Trophoblast cell (in vitro differentiated cells and primary cell): ENCODE data around the gene GMCL1.

Experiments
- DNase-seq, 2 donors: peaks; one replicate each; pipeline ENCODE4 v3.0.0-alpha.2; 2016
- H2AFZ ChIP-seq: 2 replicates; pipeline ENCODE4 v1.6.1; 2013; ENCODE audit warnings: low read length, moderate library complexity, mild to moderate bottlenecking; ENCODE audit not compliant: insufficient read depth, poor library complexity
- H2AK5ac ChIP-seq: 2 replicates; pipeline ENCODE4 v1.6.1; 2013; ENCODE audit warnings: mild to moderate bottlenecking, low read length
- H2BK120ac ChIP-seq: 2 replicates; pipeline ENCODE4 v1.6.1; 2013; ENCODE audit warnings: low read length, mild to moderate bottlenecking, moderate library complexity; ENCODE audit not compliant: insufficient read depth, poor library complexity
- H2BK12ac ChIP-seq: 2 replicates; pipeline ENCODE4 v1.6.1; 2013; ENCODE audit warnings: mild to moderate bottlenecking, low read length, moderate library complexity
- H2BK5ac ChIP-seq: 2 replicates; pipeline ENCODE4 v1.6.1; 2013; ENCODE audit warnings: low read length, low read depth, moderate library complexity, mild to moderate bottlenecking; ENCODE audit not compliant: poor library complexity
- H3K14ac ChIP-seq: 2 replicates; pipeline ENCODE4 v1.6.1; 2013; ENCODE audit warnings: mild to moderate bottlenecking, low read length
- H3K18ac ChIP-seq: 2 replicates; pipeline ENCODE4 v1.6.1; 2013; ENCODE audit warnings: mild to moderate bottlenecking, low read length
- H3K23ac ChIP-seq: 2 replicates; pipeline ENCODE4 v1.6.1; 2013; ENCODE audit warnings: low read length
- H3K27ac ChIP-seq: 2 replicates; pipeline ENCODE4 v1.5.1; 2013; ENCODE audit warnings: low read depth, mild to moderate bottlenecking, inconsistent platforms, low read length, moderate library complexity
- H3K27me3 ChIP-seq: 2 replicates; pipeline ENCODE4 v1.6.1; 2013; ENCODE audit warnings: inconsistent platforms, mild to moderate bottlenecking, low read length, moderate library complexity; ENCODE audit not compliant: insufficient read depth
- H3K36me3 ChIP-seq, 2 experiments: 1 replicate in 1 of 2; 2 replicates in 1 of 2; pipeline ENCODE4 v1.6.1; 2013; ENCODE audit warnings: low read length in 2 of 2, mild to moderate bottlenecking in 2 of 2, moderate library complexity in 1 of 2; ENCODE audit not compliant: insufficient read depth in 2 of 2, control insufficient read depth in 1 of 2
- H3K4ac ChIP-seq: 2 replicates; pipeline ENCODE4 v1.6.1; 2013; ENCODE audit warnings: low read depth, mild to moderate bottlenecking, low read length, moderate library complexity
- H3K4me1 ChIP-seq, 2 experiments: 1 replicate in 1 of 2; 2 replicates in 1 of 2; pipeline ENCODE4 v1.6.1; 2013; ENCODE audit warnings: low read length in 2 of 2, mild to moderate bottlenecking in 2 of 2, moderate library complexity in 1 of 2; ENCODE audit not compliant: insufficient read depth in 2 of 2, control insufficient read depth in 1 of 2
- H3K4me2 ChIP-seq: 2 replicates; pipeline ENCODE4 v1.6.1; 2013; ENCODE audit warnings: inconsistent platforms, mild to moderate bottlenecking, low read length, moderate library complexity
- H3K4me3 ChIP-seq: 2 replicates; pipeline ENCODE4 v1.5.1; 2013; ENCODE audit warnings: mild to moderate bottlenecking, low read depth, low read length, inconsistent platforms
- H3K79me1 ChIP-seq: one replicate; pipeline ENCODE4 v1.6.1; 2013; ENCODE audit warnings: low read length
- H3K79me2 ChIP-seq: 2 replicates; pipeline ENCODE4 v1.6.1; 2013; ENCODE audit warnings: low read length, mild to moderate bottlenecking; ENCODE audit not compliant: control insufficient read depth, insufficient read depth, poor library complexity
- H3K9ac ChIP-seq: 2 replicates; pipeline ENCODE4 v1.6.1; 2013; ENCODE audit warnings: mild to moderate bottlenecking, low read length
- H3K9me3 ChIP-seq: 2 replicates; pipeline ENCODE4 v1.6.1; 2013; ENCODE audit warnings: low read depth, mild to moderate bottlenecking, control low read depth, inconsistent platforms, low read length; ENCODE audit not compliant: insufficient read depth
- H4K12ac ChIP-seq: 2 replicates; pipeline ENCODE4 v1.6.1; 2013; ENCODE audit warnings: low read depth, mild to moderate bottlenecking, low read length, moderate library complexity
- H4K8ac ChIP-seq: 2 replicates; pipeline ENCODE4 v1.6.1; 2013; ENCODE audit warnings: low read depth, mild to moderate bottlenecking, low read length, moderate library complexity
- H4K91ac ChIP-seq: one replicate; pipeline ENCODE4 v1.6.1; 2013; ENCODE audit warnings: low read depth, mild to moderate bottlenecking, low read length, moderate library complexity
- WGBS: extraction: QIAGEN DNeasy Blood & Tissue Kit; methylation state at CpG from one replicate; pipeline ENCODE4 v1.1.7; 2013; ENCODE audit warnings: missing lambda C conversion rate; ENCODE audit not compliant: insufficient read length, insufficient coverage; ENCODE audit errors: extremely low coverage; 5-methylcytosine and 5-hydroxymethylcytosine counted together

Gene GMCL1

DNA sequence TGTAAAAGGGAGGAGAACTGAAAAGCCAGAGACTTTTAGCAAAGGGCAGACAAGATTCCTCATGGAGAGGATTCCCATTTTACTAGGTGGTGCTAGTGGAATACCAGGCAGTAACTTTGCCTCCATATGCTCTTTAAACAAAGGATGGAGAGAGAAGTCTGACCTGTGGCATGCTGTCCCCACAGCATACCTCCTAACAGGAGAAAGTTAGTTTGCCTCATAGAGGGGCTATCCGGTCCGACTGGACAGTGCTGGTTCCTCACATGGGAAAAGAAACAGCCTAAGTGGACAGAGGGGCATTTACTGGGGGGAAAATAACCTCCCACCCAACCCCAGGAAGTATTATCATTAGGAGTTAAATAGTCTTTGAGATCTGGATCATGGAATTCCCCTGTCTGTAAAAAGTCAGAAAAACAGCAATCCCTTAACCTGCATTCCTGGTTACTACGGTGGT, 31.6 kb upstream of the GMCL1 start:
- peak overlapping the region; percentile 29 for H4K8ac ChIP-seq
- H3K27ac ChIP-seq = peak overlapping the region; percentile 84
- peak overlapping the region; percentile 49 for H3K4me2 ChIP-seq
- H3K14ac ChIP-seq = no peak overlapping the region
- no peaks in the 10 kb centered on the region for H3K27me3 ChIP-seq
- H3K9me3 ChIP-seq = peaks cover 1% of the 10 kb centered on the region
- H2BK5ac ChIP-seq = peak overlapping the region; percentile 45
- H2BK12ac ChIP-seq = peak overlapping the region; percentile 46
- H3K79me1 ChIP-seq = peaks cover 15% of the 10 kb centered on the region
- no peaks in the 10 kb centered on the region for H3K36me3 ChIP-seq
- no peak overlapping the region for H3K9ac ChIP-seq
- peak overlapping the region; percentile 48 for H4K91ac ChIP-seq
- H3K79me2 ChIP-seq = no peaks in the 10 kb centered on the region
- H3K4ac ChIP-seq = no peak overlapping the region
- no CpG with 5 or more reads among the region's 3 CpGs for WGBS
- H3K4me1 ChIP-seq = peaks cover 28 to 34% of the 10 kb centered on the region in 2 experiments
- no peak overlapping the region for H3K4me3 ChIP-seq
- H2BK120ac ChIP-seq = peak overlapping the region; percentile 21
- no peak overlapping the region for H3K18ac ChIP-seq
- no peak overlapping the region for H2AFZ ChIP-seq
- no peak overlapping the region for H3K23ac ChIP-seq
- no peak for DNase-seq
- no peak overlapping the region for H2AK5ac ChIP-seq
- no peak overlapping the region for H4K12ac ChIP-seq

DNA sequence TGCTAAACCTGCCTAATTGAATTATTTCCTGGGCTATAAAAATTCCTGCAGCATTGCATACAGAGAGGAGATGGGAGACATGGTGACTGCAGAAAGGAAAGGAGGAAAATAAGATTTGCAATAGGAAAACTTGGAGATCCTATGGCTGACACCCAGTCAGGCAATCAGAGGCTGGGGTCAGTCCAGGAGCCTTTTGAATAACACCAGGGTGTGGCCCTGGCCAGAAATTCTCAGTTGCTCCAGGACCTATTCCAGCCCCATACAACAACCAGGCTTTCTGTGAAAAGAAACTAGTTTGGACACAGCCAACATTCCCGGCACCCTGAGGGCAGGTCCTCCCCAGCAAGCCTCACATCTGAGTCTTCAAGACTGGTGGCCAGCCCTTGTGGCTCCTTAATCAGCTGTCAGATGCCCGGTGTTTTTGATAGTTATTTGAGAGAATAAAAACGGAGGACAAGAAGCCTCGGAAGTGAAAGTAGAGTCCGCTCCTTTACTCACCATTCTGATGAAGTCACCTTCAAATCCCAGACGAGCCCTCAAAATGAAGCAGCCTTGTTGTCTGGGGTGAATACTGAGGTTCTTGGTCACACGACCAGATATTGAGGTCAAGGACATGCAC, 31.1 kb upstream of the GMCL1 start:
- Histone ChIP-seq H2AK5ac (peak overlapping the region; percentile 83), H3K18ac (peak overlapping the region; percentile 74), H4K91ac (peak overlapping the region; percentile 84), H2BK12ac (peak overlapping the region; percentile 84), H3K14ac (peak overlapping the region; percentile 75), H3K4me3 (no peak overlapping the region), H3K9ac (no peak overlapping the region), H2BK120ac (peak overlapping the region; percentile 84), H3K4ac (peak overlapping the region; percentile 24), H3K4me2 (peak overlapping the region; percentile 49), H3K27me3 (no peaks in the 10 kb centered on the region), H3K9me3 (peaks cover 1% of the 10 kb centered on the region), H3K23ac (no peak overlapping the region), H3K4me1 (peaks cover 28 to 34% of the 10 kb centered on the region in 2 experiments), H3K79me1 (peaks cover 15% of the 10 kb centered on the region), H3K36me3 (no peaks in the 10 kb centered on the region), H3K27ac (peak overlapping the region; percentile 84), H4K8ac (peak overlapping the region; percentile 56), H3K79me2 (no peaks in the 10 kb centered on the region), H4K12ac (no peak overlapping the region), H2BK5ac (peak overlapping the region; percentile 78), H2AFZ (no peak overlapping the region)
- peak; percentile 54 to 86 for DNase-seq
- no CpG with 5 or more reads among the region's 7 CpGs for WGBS

DNA sequence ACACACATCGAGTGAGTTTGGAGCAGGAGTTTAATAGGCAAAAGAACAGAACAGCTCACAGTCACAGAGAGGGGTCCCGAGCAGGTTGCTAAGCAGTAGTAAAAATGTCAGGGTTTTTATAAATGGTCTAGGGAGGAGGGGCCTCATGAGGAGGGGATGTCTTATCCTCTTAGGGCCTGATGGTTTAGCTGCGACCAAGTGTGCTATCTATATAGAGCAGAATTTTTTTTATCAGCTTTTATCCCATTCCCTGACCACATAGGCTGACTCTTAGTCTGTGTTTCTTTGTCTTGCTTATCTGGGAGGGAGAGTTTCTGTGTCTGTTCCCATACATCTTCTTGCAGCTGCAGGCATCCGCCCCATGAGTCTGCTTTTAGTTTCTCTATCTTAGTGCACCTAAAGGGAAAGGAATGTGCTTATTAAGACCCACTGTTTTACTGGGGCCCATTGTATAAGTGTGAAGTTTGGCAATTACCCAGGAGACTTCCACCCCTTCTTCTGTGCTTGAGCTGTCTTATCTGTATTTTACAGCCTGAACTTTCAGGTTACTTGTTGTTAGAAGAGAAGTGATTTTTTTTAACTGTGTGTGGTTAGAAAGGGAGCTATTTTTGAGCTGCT, 30.4 kb upstream of the GMCL1 start:
- Histone ChIP-seq H3K9me3 (peaks cover 1% of the 10 kb centered on the region), H3K79me1 (peaks cover 15% of the 10 kb centered on the region), H2AFZ (no peak overlapping the region), H3K36me3 (no peaks in the 10 kb centered on the region), H3K4me3 (no peak overlapping the region), H2BK12ac (peak overlapping the region; percentile 84), H2AK5ac (peak overlapping the region; percentile 83), H2BK5ac (peak overlapping the region; percentile 78), H3K23ac (no peak overlapping the region), H3K4me2 (peak overlapping the region; percentile 49), H2BK120ac (peak overlapping the region; percentile 84), H4K91ac (peak overlapping the region; percentile 84), H3K18ac (peak overlapping the region; percentile 74), H3K9ac (no peak overlapping the region), H4K8ac (peak overlapping the region; percentile 56), H3K4ac (peak overlapping the region; percentile 24), H3K14ac (peak overlapping the region; percentile 75), H3K79me2 (no peaks in the 10 kb centered on the region), H3K27ac (peak overlapping the region; percentile 84), H4K12ac (no peak overlapping the region), H3K4me1 (peaks cover 28 to 34% of the 10 kb centered on the region in 2 experiments), H3K27me3 (no peaks in the 10 kb centered on the region)
- no peak for DNase-seq
- no CpG with 5 or more reads among the region's 4 CpGs for WGBS

DNA sequence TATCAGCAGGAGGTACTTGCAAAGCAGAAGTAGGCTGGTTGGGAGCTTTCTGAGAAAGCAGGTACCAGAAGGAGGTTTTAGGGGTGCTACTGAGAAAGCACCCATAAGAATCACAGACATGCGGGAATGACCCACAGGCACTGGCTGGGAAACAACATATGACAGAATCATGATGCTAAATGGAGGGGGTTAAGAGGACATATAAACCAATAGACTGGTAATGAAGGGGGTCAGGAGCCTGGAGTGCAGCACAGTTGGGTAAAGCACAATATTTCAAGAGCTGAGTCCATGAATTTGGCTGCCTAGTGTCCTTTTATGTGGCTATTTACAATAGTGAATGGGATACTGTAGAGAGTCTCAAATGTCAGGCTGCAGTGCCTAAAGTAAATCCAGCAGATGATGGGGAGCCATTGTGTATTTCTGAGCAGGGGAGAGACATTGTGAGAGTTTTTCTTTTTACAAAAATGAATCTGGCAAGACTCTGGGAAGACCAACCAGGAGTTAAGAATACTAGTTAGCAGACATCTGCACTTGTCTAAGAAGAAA, 27.6 kb upstream of the GMCL1 start:
- WGBS = no CpG with 5 or more reads among the region's 1 CpG
- no peak overlapping the region for H3K18ac ChIP-seq
- H2BK120ac ChIP-seq = no peak overlapping the region
- H3K36me3 ChIP-seq = peaks cover 8% of the 10 kb centered on the region in 2 experiments
- H3K14ac ChIP-seq = no peak overlapping the region
- no peak overlapping the region for H4K8ac ChIP-seq
- no peak overlapping the region for H3K4me2 ChIP-seq
- H3K4me1 ChIP-seq = peaks cover 20 to 21% of the 10 kb centered on the region in 2 experiments
- H2AFZ ChIP-seq = peak overlapping the region; percentile 35
- no peak overlapping the region for H3K23ac ChIP-seq
- H2BK5ac ChIP-seq = no peak overlapping the region
- H3K4me3 ChIP-seq = no peak overlapping the region
- no peak overlapping the region for H2AK5ac ChIP-seq
- DNase-seq = no peak
- no peak overlapping the region for H2BK12ac ChIP-seq
- no peak overlapping the region for H3K9ac ChIP-seq
- no peaks in the 10 kb centered on the region for H3K27me3 ChIP-seq
- H3K27ac ChIP-seq = no peak overlapping the region
- H3K79me2 ChIP-seq = no peaks in the 10 kb centered on the region
- no peak overlapping the region for H3K4ac ChIP-seq
- H4K91ac ChIP-seq = no peak overlapping the region
- peaks cover 1% of the 10 kb centered on the region for H3K9me3 ChIP-seq
- peaks cover 11% of the 10 kb centered on the region for H3K79me1 ChIP-seq
- H4K12ac ChIP-seq = no peak overlapping the region
